WTC11 (cell line): Measurements from ENCODE around the gene ATP1B3. TPM values are rescaled to one million over a fixed set of nuclear protein-coding genes. Genes with fewer than 3 reads are reported as not detected.

ENCODE experiments used
- ATAC-seq: fragments of 200-7000 bp; cut with Tn5 transposase; 2 replicates; pipeline ENCODE4 v1.10.0; 2021; ENCODE audit warnings: mild to moderate bottlenecking, moderate library complexity
- CTCF ChIA-PET: fragments of 300-600 bp; sonication (Branson Sonifier 250); formaldehyde crosslinking; loops from one replicate; lab custom pipeline; 2021; ENCODE audit warnings: antibody characterized with exemption; lab: Charles Lee
- POLR2A ChIA-PET: fragments of 350-600 bp; sonication (Branson Sonifier 250); formaldehyde crosslinking; loops from one replicate; lab custom pipeline; 2021; ENCODE audit warnings: antibody characterized with exemption; lab: Charles Lee
- DNase-seq: peaks from one replicate; pipeline ENCODE4 v3.0.0; 2021; ENCODE audit warnings: low spot score
- H3K27ac Mint-ChIP-seq: 2 replicates; pipeline ENCODE4 v1.8.0; 2021; ENCODE audit warnings: mixed read lengths
- H3K27me3 Mint-ChIP-seq: 2 replicates; pipeline ENCODE4 v1.8.0; 2021; ENCODE audit warnings: low read depth, mild to moderate bottlenecking, moderate library complexity, mixed read lengths
- H3K36me3 Mint-ChIP-seq: 2 replicates; pipeline ENCODE4 v1.8.0; 2021; ENCODE audit warnings: mixed read lengths
- H3K4me1 Mint-ChIP-seq: 2 replicates; pipeline ENCODE4 v1.8.0; 2022; ENCODE audit warnings: mixed read lengths
- H3K4me3 Mint-ChIP-seq: 2 replicates; pipeline ENCODE4 v1.8.0; 2021; ENCODE audit warnings: mild to moderate bottlenecking, moderate library complexity, mixed read lengths
- H3K9me3 Mint-ChIP-seq: 2 replicates; pipeline ENCODE4 v1.8.0; 2021; ENCODE audit warnings: mixed read lengths
- FOXJ3 ChIP-seq: sonication (generic); formaldehyde crosslinking; IDR thresholded peaks from 2 replicates; pipeline ENCODE4 v1.9.0; 2021; ENCODE audit warnings: missing genetic modification reagents, mild to moderate bottlenecking, borderline replicate concordance
- MYBL2 ChIP-seq: sonication (generic); formaldehyde crosslinking; IDR thresholded peaks from 2 replicates; pipeline ENCODE4 v1.8.1; 2023; ENCODE audit warnings: mild to moderate bottlenecking, moderate library complexity, missing genetic modification reagents
- SMAD4 ChIP-seq: sonication (generic); formaldehyde crosslinking; IDR thresholded peaks from 2 replicates; pipeline ENCODE4 v1.8.0; 2022; ENCODE audit warnings: mild to moderate bottlenecking, missing genetic modification reagents
- SOX15 ChIP-seq: fragments of 250-450 bp; sonication (Bioruptor Pico); IDR thresholded peaks from 2 replicates; pipeline ENCODE4 v1.9.0; 2021; ENCODE audit warnings: mild to moderate bottlenecking
- ZNF138 ChIP-seq: sonication (generic); formaldehyde crosslinking; conservative IDR thresholded peaks from 2 replicates; pipeline ENCODE4 v1.8.1; 2022; ENCODE audit warnings: mild to moderate bottlenecking, moderate library complexity, missing genetic modification reagents
- total RNA-seq: library from RNA; stranded (reverse); gene quantifications from 3 replicates; pipeline ENCODE4 v1.2.3, GENCODE V29; 2021
- TF ChIP-seq, protein P1 (sequence below): fragments of 250-450 bp; sonication (Bioruptor Pico); IDR thresholded peaks from 2 replicates; pipeline ENCODE4 v1.9.0; 2021; ENCODE audit warnings: mild to moderate bottlenecking
- TF ChIP-seq, protein P2 (sequence below): sonication (generic); formaldehyde crosslinking; IDR thresholded peaks from 2 replicates; pipeline ENCODE4 v1.8.0; 2023; ENCODE audit warnings: missing genetic modification reagents, mild to moderate bottlenecking, borderline replicate concordance
- TF ChIP-seq, protein P3 (sequence below): sonication (generic); formaldehyde crosslinking; IDR thresholded peaks from 2 replicates; pipeline ENCODE4 v1.8.1; 2023; ENCODE audit warnings: mild to moderate bottlenecking, missing genetic modification reagents
- TF ChIP-seq, protein P4 (sequence below): sonication (generic); formaldehyde crosslinking; IDR thresholded peaks from 2 replicates; pipeline ENCODE4 v1.8.1; 2023; ENCODE audit warnings: mild to moderate bottlenecking, missing genetic modification reagents, moderate library complexity
- TF ChIP-seq, protein P5 (sequence below): sonication (generic); formaldehyde crosslinking; IDR thresholded peaks from 2 replicates; pipeline ENCODE4 v1.8.1; 2022; ENCODE audit warnings: mild to moderate bottlenecking, moderate library complexity, missing genetic modification reagents
- TF ChIP-seq, protein P6 (sequence below): sonication (generic); formaldehyde crosslinking; IDR thresholded peaks from 2 replicates; pipeline ENCODE4 v1.8.1; 2023; ENCODE audit warnings: mild to moderate bottlenecking, moderate library complexity, missing genetic modification reagents

ATP1B3 gene
- total RNA-seq, 1 experiment from 2014 or later = 189 TPM

DNA sequence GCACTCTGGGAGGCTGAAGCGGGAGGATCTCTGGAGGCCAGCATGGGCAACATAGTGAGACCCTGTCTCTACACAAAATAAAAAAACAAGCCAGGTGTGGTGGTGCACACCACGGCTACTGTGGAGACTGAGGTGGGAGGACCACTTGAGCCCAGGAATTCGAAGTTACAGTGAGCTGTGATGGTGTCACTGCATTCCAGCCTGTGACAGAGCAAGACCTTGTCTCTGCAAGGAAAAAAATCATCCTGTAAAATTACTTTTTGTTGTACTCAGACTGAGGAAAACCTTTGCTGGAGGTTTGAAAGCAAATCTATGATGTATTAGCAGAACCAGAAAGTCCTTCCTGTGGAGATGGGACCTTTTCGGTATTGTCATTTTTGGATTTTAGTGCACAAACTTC lies 63.3 kb downstream of the ATP1B3 start:
- Mint-ChIP-seq H3K36me3 (no peaks in the 10 kb centered on the region), H3K9me3 (no peaks in the 10 kb centered on the region), H3K27me3 (no peaks in the 10 kb centered on the region), H3K4me3 (no peak overlapping the region), H3K27ac (no peak overlapping the region), H3K4me1 (peaks cover 7% of the 10 kb centered on the region)
- TF ChIP-seq, protein P1, sequence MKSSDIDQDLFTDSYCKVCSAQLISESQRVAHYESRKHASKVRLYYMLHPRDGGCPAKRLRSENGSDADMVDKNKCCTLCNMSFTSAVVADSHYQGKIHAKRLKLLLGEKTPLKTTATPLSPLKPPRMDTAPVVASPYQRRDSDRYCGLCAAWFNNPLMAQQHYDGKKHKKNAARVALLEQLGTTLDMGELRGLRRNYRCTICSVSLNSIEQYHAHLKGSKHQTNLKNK = no peak
- TF ChIP-seq, protein P2, sequence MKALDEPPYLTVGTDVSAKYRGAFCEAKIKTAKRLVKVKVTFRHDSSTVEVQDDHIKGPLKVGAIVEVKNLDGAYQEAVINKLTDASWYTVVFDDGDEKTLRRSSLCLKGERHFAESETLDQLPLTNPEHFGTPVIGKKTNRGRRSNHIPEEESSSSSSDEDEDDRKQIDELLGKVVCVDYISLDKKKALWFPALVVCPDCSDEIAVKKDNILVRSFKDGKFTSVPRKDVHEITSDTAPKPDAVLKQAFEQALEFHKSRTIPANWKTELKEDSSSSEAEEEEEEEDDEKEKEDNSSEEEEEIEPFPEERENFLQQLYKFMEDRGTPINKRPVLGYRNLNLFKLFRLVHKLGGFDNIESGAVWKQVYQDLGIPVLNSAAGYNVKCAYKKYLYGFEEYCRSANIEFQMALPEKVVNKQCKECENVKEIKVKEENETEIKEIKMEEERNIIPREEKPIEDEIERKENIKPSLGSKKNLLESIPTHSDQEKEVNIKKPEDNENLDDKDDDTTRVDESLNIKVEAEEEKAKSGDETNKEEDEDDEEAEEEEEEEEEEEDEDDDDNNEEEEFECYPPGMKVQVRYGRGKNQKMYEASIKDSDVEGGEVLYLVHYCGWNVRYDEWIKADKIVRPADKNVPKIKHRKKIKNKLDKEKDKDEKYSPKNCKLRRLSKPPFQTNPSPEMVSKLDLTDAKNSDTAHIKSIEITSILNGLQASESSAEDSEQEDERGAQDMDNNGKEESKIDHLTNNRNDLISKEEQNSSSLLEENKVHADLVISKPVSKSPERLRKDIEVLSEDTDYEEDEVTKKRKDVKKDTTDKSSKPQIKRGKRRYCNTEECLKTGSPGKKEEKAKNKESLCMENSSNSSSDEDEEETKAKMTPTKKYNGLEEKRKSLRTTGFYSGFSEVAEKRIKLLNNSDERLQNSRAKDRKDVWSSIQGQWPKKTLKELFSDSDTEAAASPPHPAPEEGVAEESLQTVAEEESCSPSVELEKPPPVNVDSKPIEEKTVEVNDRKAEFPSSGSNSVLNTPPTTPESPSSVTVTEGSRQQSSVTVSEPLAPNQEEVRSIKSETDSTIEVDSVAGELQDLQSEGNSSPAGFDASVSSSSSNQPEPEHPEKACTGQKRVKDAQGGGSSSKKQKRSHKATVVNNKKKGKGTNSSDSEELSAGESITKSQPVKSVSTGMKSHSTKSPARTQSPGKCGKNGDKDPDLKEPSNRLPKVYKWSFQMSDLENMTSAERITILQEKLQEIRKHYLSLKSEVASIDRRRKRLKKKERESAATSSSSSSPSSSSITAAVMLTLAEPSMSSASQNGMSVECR = no peak
- TF ChIP-seq, protein P3, sequence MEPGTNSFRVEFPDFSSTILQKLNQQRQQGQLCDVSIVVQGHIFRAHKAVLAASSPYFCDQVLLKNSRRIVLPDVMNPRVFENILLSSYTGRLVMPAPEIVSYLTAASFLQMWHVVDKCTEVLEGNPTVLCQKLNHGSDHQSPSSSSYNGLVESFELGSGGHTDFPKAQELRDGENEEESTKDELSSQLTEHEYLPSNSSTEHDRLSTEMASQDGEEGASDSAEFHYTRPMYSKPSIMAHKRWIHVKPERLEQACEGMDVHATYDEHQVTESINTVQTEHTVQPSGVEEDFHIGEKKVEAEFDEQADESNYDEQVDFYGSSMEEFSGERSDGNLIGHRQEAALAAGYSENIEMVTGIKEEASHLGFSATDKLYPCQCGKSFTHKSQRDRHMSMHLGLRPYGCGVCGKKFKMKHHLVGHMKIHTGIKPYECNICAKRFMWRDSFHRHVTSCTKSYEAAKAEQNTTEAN (CRISPR knock-in tag) = no peak
- DNase-seq = no peak
- no peak for ATAC-seq
- ChIA-PET CTCF (interaction anchor here (1.1 to 1.5 kb wide), 3 partner anchors 143 to 295 kb away, joined by 3 read pairs; no protein-coding TSS in a partner anchor), POLR2A (no interaction called here)

DNA sequence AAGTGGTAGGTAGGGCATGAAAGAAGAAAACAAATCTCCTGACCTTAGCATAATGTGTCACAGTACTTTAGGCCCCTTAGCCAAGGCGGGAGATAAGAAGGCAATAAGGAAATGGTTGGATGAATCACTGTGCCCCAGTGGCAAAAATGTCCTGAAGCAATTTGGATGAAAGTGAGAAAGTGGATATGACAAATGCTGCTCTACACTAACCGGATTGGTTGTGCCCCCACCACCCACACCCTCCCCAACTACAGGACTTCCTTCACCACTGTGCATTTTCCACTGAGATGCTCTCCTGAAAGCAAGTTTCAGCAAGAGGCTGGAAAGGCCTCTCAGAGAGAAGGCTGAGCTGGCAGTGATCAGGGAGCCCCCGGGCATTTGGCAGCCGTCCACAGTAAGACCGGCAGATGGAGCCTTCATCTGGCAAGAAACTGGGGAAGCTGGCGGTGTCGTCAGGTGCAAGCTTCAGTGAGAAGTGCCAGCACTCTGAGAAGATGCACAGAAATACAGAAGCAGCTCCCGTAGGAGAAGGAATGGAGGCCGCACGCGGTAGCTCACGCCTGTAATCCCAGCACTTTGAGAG lies 63.8 kb downstream of the ATP1B3 start:
- ATAC-seq (0 out of 2 replicates have a peak, but pooled peaks have one; percentile 19), DNase-seq (no peak)
- peaks cover 7% of the 10 kb centered on the region for H3K4me1 Mint-ChIP-seq
- POLR2A ChIA-PET = no interaction called here
- H3K36me3 Mint-ChIP-seq = no peaks in the 10 kb centered on the region
- no peaks in the 10 kb centered on the region for H3K9me3 Mint-ChIP-seq
- TF ChIP-seq FOXJ3 (CRISPR knock-in tag) (no peak), MYBL2 (no peak), SMAD4 (CRISPR knock-in tag) (no peak), ZNF138 (CRISPR knock-in tag) (no peak), SOX15 (CRISPR knock-in tag) (no peak)
- TF ChIP-seq, protein P4, sequence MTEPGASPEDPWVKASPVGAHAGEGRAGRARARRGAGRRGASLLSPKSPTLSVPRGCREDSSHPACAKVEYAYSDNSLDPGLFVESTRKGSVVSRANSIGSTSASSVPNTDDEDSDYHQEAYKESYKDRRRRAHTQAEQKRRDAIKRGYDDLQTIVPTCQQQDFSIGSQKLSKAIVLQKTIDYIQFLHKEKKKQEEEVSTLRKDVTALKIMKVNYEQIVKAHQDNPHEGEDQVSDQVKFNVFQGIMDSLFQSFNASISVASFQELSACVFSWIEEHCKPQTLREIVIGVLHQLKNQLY (CRISPR knock-in tag) = no peak
- TF ChIP-seq, protein P3 (CRISPR knock-in tag) = no peak
- TF ChIP-seq, protein P5, sequence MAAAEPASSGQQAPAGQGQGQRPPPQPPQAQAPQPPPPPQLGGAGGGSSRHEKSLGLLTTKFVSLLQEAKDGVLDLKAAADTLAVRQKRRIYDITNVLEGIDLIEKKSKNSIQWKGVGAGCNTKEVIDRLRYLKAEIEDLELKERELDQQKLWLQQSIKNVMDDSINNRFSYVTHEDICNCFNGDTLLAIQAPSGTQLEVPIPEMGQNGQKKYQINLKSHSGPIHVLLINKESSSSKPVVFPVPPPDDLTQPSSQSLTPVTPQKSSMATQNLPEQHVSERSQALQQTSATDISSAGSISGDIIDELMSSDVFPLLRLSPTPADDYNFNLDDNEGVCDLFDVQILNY (CRISPR knock-in tag) = no peak
- TF ChIP-seq, protein P6, sequence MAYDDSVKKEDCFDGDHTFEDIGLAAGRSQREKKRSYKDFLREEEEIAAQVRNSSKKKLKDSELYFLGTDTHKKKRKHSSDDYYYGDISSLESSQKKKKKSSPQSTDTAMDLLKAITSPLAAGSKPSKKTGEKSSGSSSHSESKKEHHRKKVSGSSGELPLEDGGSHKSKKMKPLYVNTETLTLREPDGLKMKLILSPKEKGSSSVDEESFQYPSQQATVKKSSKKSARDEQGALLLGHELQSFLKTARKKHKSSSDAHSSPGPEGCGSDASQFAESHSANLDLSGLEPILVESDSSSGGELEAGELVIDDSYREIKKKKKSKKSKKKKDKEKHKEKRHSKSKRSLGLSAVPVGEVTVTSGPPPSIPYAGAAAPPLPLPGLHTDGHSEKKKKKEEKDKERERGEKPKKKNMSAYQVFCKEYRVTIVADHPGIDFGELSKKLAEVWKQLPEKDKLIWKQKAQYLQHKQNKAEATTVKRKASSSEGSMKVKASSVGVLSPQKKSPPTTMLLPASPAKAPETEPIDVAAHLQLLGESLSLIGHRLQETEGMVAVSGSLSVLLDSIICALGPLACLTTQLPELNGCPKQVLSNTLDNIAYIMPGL (CRISPR knock-in tag) = no peak
- no peak overlapping the region for H3K4me3 Mint-ChIP-seq
- H3K27me3 Mint-ChIP-seq = no peaks in the 10 kb centered on the region
- H3K27ac Mint-ChIP-seq = no peak overlapping the region
- CTCF ChIA-PET = interaction anchor here (1.1 to 1.5 kb wide), 4 partner anchors 143 to 295 kb away, joined by 3 read pairs; no protein-coding TSS in a partner anchor
